ENCODE data around the gene NANS.

DNA sequence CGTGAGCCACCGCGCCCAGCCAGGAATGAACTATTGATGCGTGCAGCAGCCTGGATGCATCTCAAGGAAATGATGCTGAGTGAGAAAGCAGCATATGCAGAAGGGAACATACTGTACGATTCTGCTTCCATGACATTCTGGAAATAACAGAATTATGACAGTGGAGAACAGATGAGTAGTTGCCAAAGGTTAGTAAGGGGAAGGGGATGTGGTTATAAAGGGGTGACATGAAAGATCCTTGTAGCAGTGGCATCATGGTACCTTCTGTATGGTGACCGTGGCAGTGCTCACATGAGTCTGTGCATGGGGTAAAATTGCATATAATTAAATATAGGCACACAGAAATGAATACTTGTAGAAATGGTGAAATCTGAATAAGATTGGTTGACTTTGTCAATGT, 13.0 kb downstream of the NANS start:
- TF ChIP-seq POLR2A (IDR thresholded peaks at IDR 0.05; ENCODE audit: low read length) (no peak), GATA1 (IDR thresholded peaks at IDR 0.05; ENCODE audit: low read depth, low read length) (no peak)
